HepG2 (cell line): ENCODE results near the gene GPR62. TPM values are rescaled to one million over a fixed set of nuclear protein-coding genes. Genes with fewer than 3 reads are reported as not detected.

Experiments used
- FIP1L1 ChIP-seq: fragments of 200-400 bp; formaldehyde crosslinking; IDR thresholded peaks from 2 replicates; pipeline ENCODE4 v1.6.1; 2018; ENCODE audit warnings: low read depth, mild to moderate bottlenecking, low read length, moderate library complexity, borderline replicate concordance; ENCODE audit not compliant: insufficient read depth
- HOXA3 ChIP-seq: sonication (generic); formaldehyde crosslinking; IDR thresholded peaks from 2 replicates; pipeline ENCODE4 v1.5.0; 2020; ENCODE audit warnings: missing genetic modification reagents
- JDP2 ChIP-seq: sonication (generic); formaldehyde crosslinking; IDR thresholded peaks from 2 replicates; pipeline ENCODE4 v1.8.1; 2022; ENCODE audit warnings: missing genetic modification reagents, borderline replicate concordance
- KLF15 ChIP-seq: sonication (generic); formaldehyde crosslinking; IDR thresholded peaks from 2 replicates; pipeline ENCODE4 v1.8.1; 2023; ENCODE audit warnings: borderline replicate concordance, mild to moderate bottlenecking, inconsistent platforms, missing genetic modification reagents, mixed read lengths
- PRMT3 ChIP-seq: sonication (generic); formaldehyde crosslinking; IDR thresholded peaks from 2 replicates; pipeline ENCODE4 v1.8.1; 2022; ENCODE audit warnings: low read depth, mild to moderate bottlenecking, moderate library complexity, missing genetic modification reagents, borderline replicate concordance
- PRPF4 ChIP-seq: fragments of 200-400 bp; formaldehyde crosslinking; IDR thresholded peaks from 2 replicates; pipeline ENCODE4 v1.6.1; 2016; ENCODE audit warnings: low read length, low read depth; ENCODE audit not compliant: poor library complexity, severe bottlenecking
- RBAK ChIP-seq: sonication (generic); formaldehyde crosslinking; IDR thresholded peaks from 2 replicates; pipeline ENCODE4 v1.5.1; 2020; ENCODE audit warnings: mild to moderate bottlenecking, missing genetic modification reagents
- TBP ChIP-seq: sonication (generic); formaldehyde crosslinking; IDR thresholded peaks from 2 replicates; pipeline ENCODE4 v1.5.0; 2020; ENCODE audit warnings: missing genetic modification reagents
- ZFP36L2 ChIP-seq: sonication (generic); formaldehyde crosslinking; IDR thresholded peaks from 2 replicates; pipeline ENCODE4 v1.4.0; 2020; ENCODE audit warnings: missing genetic modification reagents
- ZNF317 ChIP-seq: sonication (generic); formaldehyde crosslinking; IDR thresholded peaks from 2 replicates; pipeline ENCODE4 v1.5.0; 2020; ENCODE audit warnings: mild to moderate bottlenecking, missing genetic modification reagents
- ZNF33A ChIP-seq: sonication (generic); formaldehyde crosslinking; IDR thresholded peaks from 2 replicates; pipeline ENCODE4 v1.5.1; 2020; ENCODE audit warnings: missing genetic modification reagents, mild to moderate bottlenecking, moderate library complexity, borderline replicate concordance
- ZNF496 ChIP-seq: sonication (generic); formaldehyde crosslinking; IDR thresholded peaks from 2 replicates; pipeline ENCODE4 v1.8.1; 2023; ENCODE audit warnings: mild to moderate bottlenecking, moderate library complexity, missing genetic modification reagents; ENCODE audit not compliant: insufficient replicate concordance
- ZNF646 ChIP-seq: sonication (generic); formaldehyde crosslinking; IDR thresholded peaks from 2 replicates; pipeline ENCODE4 v1.9.0; 2021; ENCODE audit warnings: mild to moderate bottlenecking, missing genetic modification reagents
- ZNF761 ChIP-seq: sonication (generic); formaldehyde crosslinking; conservative IDR thresholded peaks from 2 replicates; pipeline ENCODE4 v1.4.0; 2020; ENCODE audit warnings: mild to moderate bottlenecking, missing genetic modification reagents
- polyA plus RNA-seq, 8 experiments: library from polyadenylated mRNA; depleted of rRNA in 3 of 8; stranded (reverse) in 7 of 8; unstranded in 1 of 8; fragments of >200 nt; fragmentation: Illumina TruSeq in 4 of 8; extraction: Trizol in 4 of 8; gene quantifications; 2 replicates each; pipeline versions ENCODE4 v1.2.1 to v1.2.3, GENCODE V29; 2011 to 2016; ENCODE audit warnings: low read depth in 4 of 8, missing spikeins in 1 of 8, mixed read lengths in 1 of 8; ENCODE audit not compliant: insufficient read depth in 1 of 8
- total RNA-seq, 5 experiments: library from RNA; depleted of rRNA; stranded (reverse); fragments of >200 nt; fragmentation: Illumina TruSeq; extraction: Trizol; gene quantifications; 2 replicates each; pipeline ENCODE4 v1.2.3, GENCODE V29; 2016; ENCODE audit warnings: low read depth in 1 of 5
- TF ChIP-seq, protein P1 (sequence below): sonication (generic); formaldehyde crosslinking; IDR thresholded peaks from 2 replicates; pipeline ENCODE4 v1.4.0; 2020; ENCODE audit warnings: mild to moderate bottlenecking, missing genetic modification reagents, borderline replicate concordance

GPR62 gene
- total and polyA plus RNA-seq, 2 of the 13 experiments (the other 11 are each of a cell fraction or from before 2014, with no cell fraction given), result not detected

DNA sequence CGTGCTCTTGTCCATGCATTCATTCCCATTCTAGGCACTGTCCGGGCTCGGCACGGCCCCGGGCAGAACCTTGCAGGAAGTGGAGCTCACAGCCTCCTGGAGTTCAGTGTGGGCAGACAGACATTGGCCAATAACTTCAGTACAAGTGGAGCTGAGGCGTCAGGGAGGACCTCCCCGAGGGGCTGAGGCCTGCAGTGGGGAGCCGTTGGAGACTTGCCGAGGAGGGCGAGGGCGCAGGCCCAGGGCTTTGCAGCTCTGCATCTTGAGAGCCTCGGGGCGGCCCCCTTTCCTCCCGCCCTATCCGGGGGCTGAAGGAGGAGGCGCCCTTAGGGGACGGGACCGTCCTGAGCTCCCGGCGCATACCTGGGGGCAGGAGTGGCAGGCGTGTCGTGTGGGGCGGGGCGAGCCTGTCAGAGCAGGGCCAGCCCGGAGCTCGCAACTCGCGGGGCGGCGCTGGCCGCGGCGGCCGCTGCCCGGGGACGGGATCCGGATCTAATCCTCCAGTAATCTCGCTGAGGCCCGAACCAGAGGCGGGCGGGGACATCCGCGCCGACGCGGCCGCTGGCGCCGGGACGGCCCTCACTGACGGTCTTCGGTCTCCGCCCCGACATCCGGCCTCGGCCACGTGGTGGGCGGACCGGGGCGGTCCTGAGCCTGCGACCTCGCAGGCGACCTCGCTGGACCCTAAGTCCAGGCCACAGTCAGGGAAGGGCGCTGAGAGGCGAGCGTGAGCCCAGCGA is 27.8 kb downstream of the GPR62 start, which contains the start of gene ACY1 (continued):
- TF ChIP-seq ZNF761 (CRISPR knock-in tag), result peak; percentile 72; the same call in 1 of the 2 replicates
- TF ChIP-seq FIP1L1, result no peak
- TF ChIP-seq TBP, result no peak
- TF ChIP-seq HOXA3, result peak; percentile 84
- no peak for TF ChIP-seq JDP2 (CRISPR knock-in tag)
- no peak; the same call in 1 of the 2 replicates for TF ChIP-seq ZNF317 (CRISPR knock-in tag)
- TF ChIP-seq, protein P1, sequence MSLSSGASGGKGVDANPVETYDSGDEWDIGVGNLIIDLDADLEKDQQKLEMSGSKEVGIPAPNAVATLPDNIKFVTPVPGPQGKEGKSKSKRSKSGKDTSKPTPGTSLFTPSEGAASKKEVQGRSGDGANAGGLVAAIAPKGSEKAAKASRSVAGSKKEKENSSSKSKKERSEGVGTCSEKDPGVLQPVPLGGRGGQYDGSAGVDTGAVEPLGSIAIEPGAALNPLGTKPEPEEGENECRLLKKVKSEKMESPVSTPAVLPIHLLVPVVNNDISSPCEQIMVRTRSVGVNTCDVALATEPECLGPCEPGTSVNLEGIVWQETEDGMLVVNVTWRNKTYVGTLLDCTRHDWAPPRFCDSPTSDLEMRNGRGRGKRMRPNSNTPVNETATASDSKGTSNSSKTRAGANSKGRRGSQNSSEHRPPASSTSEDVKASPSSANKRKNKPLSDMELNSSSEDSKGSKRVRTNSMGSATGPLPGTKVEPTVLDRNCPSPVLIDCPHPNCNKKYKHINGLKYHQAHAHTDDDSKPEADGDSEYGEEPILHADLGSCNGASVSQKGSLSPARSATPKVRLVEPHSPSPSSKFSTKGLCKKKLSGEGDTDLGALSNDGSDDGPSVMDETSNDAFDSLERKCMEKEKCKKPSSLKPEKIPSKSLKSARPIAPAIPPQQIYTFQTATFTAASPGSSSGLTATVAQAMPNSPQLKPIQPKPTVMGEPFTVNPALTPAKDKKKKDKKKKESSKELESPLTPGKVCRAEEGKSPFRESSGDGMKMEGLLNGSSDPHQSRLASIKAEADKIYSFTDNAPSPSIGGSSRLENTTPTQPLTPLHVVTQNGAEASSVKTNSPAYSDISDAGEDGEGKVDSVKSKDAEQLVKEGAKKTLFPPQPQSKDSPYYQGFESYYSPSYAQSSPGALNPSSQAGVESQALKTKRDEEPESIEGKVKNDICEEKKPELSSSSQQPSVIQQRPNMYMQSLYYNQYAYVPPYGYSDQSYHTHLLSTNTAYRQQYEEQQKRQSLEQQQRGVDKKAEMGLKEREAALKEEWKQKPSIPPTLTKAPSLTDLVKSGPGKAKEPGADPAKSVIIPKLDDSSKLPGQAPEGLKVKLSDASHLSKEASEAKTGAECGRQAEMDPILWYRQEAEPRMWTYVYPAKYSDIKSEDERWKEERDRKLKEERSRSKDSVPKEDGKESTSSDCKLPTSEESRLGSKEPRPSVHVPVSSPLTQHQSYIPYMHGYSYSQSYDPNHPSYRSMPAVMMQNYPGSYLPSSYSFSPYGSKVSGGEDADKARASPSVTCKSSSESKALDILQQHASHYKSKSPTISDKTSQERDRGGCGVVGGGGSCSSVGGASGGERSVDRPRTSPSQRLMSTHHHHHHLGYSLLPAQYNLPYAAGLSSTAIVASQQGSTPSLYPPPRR (CRISPR knock-in tag), result peak; percentile 87
- TF ChIP-seq ZNF496 (CRISPR knock-in tag), result no peak
- TF ChIP-seq PRPF4, result no peak
- 0 out of 2 replicates have a peak, but pooled peaks have one; percentile 19 for TF ChIP-seq KLF15 (CRISPR knock-in tag)
- peak; percentile 81; the same call in 1 of the 2 replicates for TF ChIP-seq PRMT3
- 0 out of 2 replicates have a peak, but pooled peaks have one; percentile 0 for TF ChIP-seq ZNF646 (CRISPR knock-in tag)
- no peak for TF ChIP-seq RBAK (CRISPR knock-in tag)
- no peak for TF ChIP-seq ZNF33A (CRISPR knock-in tag)
- no peak for TF ChIP-seq ZFP36L2 (CRISPR knock-in tag)
